GM21576 (cell line): ENCODE measurements around the gene BCL2L14.
"Not testable (repeated sequence)": the region's sequence is repeated elsewhere in the genome, so short reads cannot be mapped to it uniquely, and the experiment has no call there.

Experiments
- ATAC-seq: cut with Tn5 transposase; IDR thresholded peaks from one replicate; pipeline ENCODE4 v1.9.1; 2021; ENCODE audit warnings: mild to moderate bottlenecking, moderate library complexity; ENCODE audit not compliant: unreplicated experiment

Gene BCL2L14

GRCh38 chr12:12099102-12099501 lies 28.4 kb downstream of the BCL2L14 start:
- ATAC-seq = no peak

GRCh38 chr12:12107678-12108077 lies 36.9 kb downstream of the BCL2L14 start:
- ATAC-seq = no peak

GRCh38 chr12:12108441-12109058 lies 37.8 kb downstream of the BCL2L14 start:
- no peak for ATAC-seq

- not testable (repeated sequence) for ATAC-seq
Observed at GRCh38 chr12:12110923-12111555, 40.3 kb downstream of the BCL2L14 start.

- no peak for ATAC-seq
Observed at GRCh38 chr12:12115514-12115913, 44.8 kb downstream of the BCL2L14 start.

GRCh38 chr12:12116677-12117076 lies 45.9 kb downstream of the BCL2L14 start:
- no peak for ATAC-seq

GRCh38 chr12:12121061-12121460 lies 50.3 kb downstream of the BCL2L14 start:
- ATAC-seq = no peak

- ATAC-seq = no peak
Observed at GRCh38 chr12:12123036-12123604, 52.4 kb downstream of the BCL2L14 start.

- no peak for ATAC-seq
Observed at GRCh38 chr12:12126551-12126950, 55.8 kb downstream of the BCL2L14 start.

GRCh38 chr12:12127304-12127703 lies 56.6 kb downstream of the BCL2L14 start:
- ATAC-seq = no peak

GRCh38 chr12:12128670-12129069 lies 57.9 kb downstream of the BCL2L14 start:
- no peak for ATAC-seq

GRCh38 chr12:12133259-12133658 lies 62.5 kb downstream of the BCL2L14 start:
- no peak for ATAC-seq

- no peak for ATAC-seq
Observed at GRCh38 chr12:12133785-12134184, 63.0 kb downstream of the BCL2L14 start.

- ATAC-seq = no peak
Observed at GRCh38 chr12:12138203-12139154, 67.7 kb downstream of the BCL2L14 start.

- ATAC-seq = no peak
Observed at GRCh38 chr12:12141000-12141399, 70.3 kb downstream of the BCL2L14 start.

GRCh38 chr12:12144531-12144930 lies 73.8 kb downstream of the BCL2L14 start:
- not testable (repeated sequence) for ATAC-seq

- no peak for ATAC-seq
Observed at GRCh38 chr12:12147111-12147510, 76.4 kb downstream of the BCL2L14 start.
